22Rv1 (cell line): ENCODE results near the gene CA7.

ENCODE experiments used
- ZFX ChIP-seq: fragments of 450-650 bp; IDR thresholded peaks from 2 replicates; pipeline ENCODE4 v1.6.1; 2017; ENCODE audit warnings: antibody characterized with exemption, borderline replicate concordance
- TF ChIP-seq, protein P1 (sequence below): fragments of 450-650 bp; IDR thresholded peaks from 2 replicates; pipeline ENCODE4 v1.5.1; 2017; ENCODE audit warnings: mild to moderate bottlenecking

DNA sequence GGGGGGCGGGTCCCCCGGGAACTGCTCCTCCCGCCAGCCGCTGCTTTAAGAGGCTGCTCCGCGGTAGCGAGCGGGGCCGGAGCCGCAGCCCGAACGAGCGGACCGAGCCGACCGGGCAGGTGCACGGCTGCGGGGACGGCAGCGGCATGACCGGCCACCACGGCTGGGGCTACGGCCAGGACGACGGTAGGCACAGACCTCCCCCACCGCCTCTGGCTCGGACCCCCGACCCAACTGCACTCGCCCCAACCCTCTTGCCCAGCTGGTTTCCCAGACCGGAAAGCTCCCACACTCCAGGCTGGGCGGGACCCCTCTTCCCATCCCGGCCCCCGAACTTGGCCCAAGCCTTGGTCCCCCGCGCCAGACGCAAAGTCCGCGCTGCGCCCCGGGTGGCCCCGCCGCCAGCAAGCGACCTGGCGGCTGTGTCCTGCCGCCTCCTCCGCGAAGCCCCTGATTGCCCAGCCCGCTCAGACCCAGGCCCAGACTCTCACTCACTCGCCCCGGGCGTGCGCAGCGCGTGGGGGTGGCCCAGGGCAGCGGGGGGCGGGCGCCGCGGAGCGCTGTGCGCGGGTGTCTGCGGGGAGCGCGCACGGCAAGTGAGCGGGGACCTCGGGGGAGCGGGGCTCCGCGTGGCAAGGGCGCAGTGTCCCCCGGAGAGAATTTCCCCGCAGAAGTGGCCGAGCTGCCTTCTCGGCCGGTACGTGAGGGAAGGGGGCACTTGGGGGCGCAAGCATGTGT is at the start of gene CA7:
- TF ChIP-seq, protein P1, sequence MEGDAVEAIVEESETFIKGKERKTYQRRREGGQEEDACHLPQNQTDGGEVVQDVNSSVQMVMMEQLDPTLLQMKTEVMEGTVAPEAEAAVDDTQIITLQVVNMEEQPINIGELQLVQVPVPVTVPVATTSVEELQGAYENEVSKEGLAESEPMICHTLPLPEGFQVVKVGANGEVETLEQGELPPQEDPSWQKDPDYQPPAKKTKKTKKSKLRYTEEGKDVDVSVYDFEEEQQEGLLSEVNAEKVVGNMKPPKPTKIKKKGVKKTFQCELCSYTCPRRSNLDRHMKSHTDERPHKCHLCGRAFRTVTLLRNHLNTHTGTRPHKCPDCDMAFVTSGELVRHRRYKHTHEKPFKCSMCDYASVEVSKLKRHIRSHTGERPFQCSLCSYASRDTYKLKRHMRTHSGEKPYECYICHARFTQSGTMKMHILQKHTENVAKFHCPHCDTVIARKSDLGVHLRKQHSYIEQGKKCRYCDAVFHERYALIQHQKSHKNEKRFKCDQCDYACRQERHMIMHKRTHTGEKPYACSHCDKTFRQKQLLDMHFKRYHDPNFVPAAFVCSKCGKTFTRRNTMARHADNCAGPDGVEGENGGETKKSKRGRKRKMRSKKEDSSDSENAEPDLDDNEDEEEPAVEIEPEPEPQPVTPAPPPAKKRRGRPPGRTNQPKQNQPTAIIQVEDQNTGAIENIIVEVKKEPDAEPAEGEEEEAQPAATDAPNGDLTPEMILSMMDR = no peak
- TF ChIP-seq ZFX = no peak
